ENCODE measurements around the gene NUCB1.

The NUCB1 gene

GRCh38 chr19:48964205-48965039, 64.3 kb downstream of the NUCB1 start:
- no peak for DNase-seq

- DNase-seq, result peak; percentile 88 to 95
Observed at GRCh38 chr19:48965040-48965805, 65.1 kb downstream of the NUCB1 start, which contains the start of gene FTL. Gene FTL (plus strand): TSS chr19:48965309. CDS start chr19:48965508, 199 bp downstream.

GRCh38 chr19:48965806-48966540, 65.9 kb downstream of the NUCB1 start:
- peak; percentile 86 to 89 for DNase-seq

- DNase-seq, result peak in 1 of 2 experiments; percentile 33
Observed at GRCh38 chr19:48966541-48967345, 66.6 kb downstream of the NUCB1 start.

GRCh38 chr19:48967346-48968178, 67.5 kb downstream of the NUCB1 start:
- no peak for DNase-seq

GRCh38 chr19:48968179-48968661, 68.1 kb downstream of the NUCB1 start:
- no peak for DNase-seq

- DNase-seq, result no peak
Observed at GRCh38 chr19:48968813-48969218, 68.7 kb downstream of the NUCB1 start.

- DNase-seq, result no peak
Observed at GRCh38 chr19:48969276-48970138, 69.4 kb downstream of the NUCB1 start.

- DNase-seq, result no peak
Observed at GRCh38 chr19:48970139-48970766, 70.1 kb downstream of the NUCB1 start.

- peak in 1 of 2 experiments; percentile 25 for DNase-seq
Observed at GRCh38 chr19:48970923-48971395, 70.8 kb downstream of the NUCB1 start.

Measured in NCI-H2081 (cell line).